A549 (cell line): Measurements from ENCODE around the gene TRIM50. TPM values are rescaled to one million over a fixed set of nuclear protein-coding genes. Genes with fewer than 3 reads are reported as not detected.

ENCODE experiments used
- ATAC-seq, 2 experiments: fragments of 200-7000 bp in 1 of 2; fragments of >200 bp in 1 of 2; cut with Nextera tagmentation in 1 of 2; cut with Tn5 transposase in 1 of 2; 3 replicates each; pipeline versions ENCODE4 v1.8.0 to v1.9.1; 2018 to 2020; ENCODE audit warnings: mild to moderate bottlenecking in 1 of 2, moderate library complexity in 1 of 2
- CTCF ChIA-PET: fragments of 300-600 bp; sonication (Branson Sonifier 250); formaldehyde crosslinking; extraction: SDS; loops from one replicate; lab custom pipeline; 2021; ENCODE audit warnings: antibody characterized with exemption, inconsistent platforms; lab: Yijun Ruan, JAX
- POLR2A ChIA-PET: fragments of 350-600 bp; formaldehyde crosslinking; extraction: SDS; loops from one replicate; lab custom pipeline; 2021; ENCODE audit warnings: antibody characterized with exemption, inconsistent platforms; lab: Yijun Ruan, JAX
- DNase-seq, 2 experiments: peaks; one replicate each; pipeline versions ENCODE4 v3.0.0 to v3.0.0-alpha.2; 2011 to 2016; ENCODE audit warnings: low read depth in 1 of 2, low spot score in 1 of 2
- FAIRE-seq: peaks from 2 replicates; lab custom pipeline; 2011; peaks lifted over from hg19 to GRCh38; lab: Jason Lieb, UNC
- H3K27ac ChIP-seq, 2 experiments: fragments of >200 bp; sonication (Bioruptor Twin); formaldehyde crosslinking; 3 replicates each; pipeline ENCODE4 v1.5.1; 2016 to 2017
- H3K4me1 ChIP-seq: fragments of >200 bp; sonication (Bioruptor Twin); formaldehyde crosslinking; 3 replicates; pipeline ENCODE4 v1.6.1; 2016
- H3K4me2 ChIP-seq: fragments of >200 bp; sonication (Bioruptor Twin); formaldehyde crosslinking; 3 replicates; pipeline ENCODE4 v1.6.1; 2016
- H3K4me3 ChIP-seq: fragments of >200 bp; sonication (Bioruptor Twin); formaldehyde crosslinking; 3 replicates; pipeline ENCODE4 v1.5.1; 2016
- H3K9me3 ChIP-seq: fragments of >200 bp; sonication (Bioruptor Twin); formaldehyde crosslinking; 3 replicates; pipeline ENCODE4 v1.6.1; 2016
- ATOH8 ChIP-seq: fragments of 250-450 bp; sonication (Bioruptor Pico); IDR thresholded peaks from 2 replicates; pipeline ENCODE4 v1.5.0; 2020; ENCODE audit warnings: low read depth, mild to moderate bottlenecking, moderate library complexity
- CHD4 ChIP-seq: fragments of 200-600 bp; sonication (generic); IDR thresholded peaks from 2 replicates; pipeline ENCODE4 v1.6.1; 2016; ENCODE audit warnings: antibody characterized with exemption, mild to moderate bottlenecking, borderline replicate concordance
- EHF ChIP-seq: fragments of 250-450 bp; sonication (Bioruptor Pico); IDR thresholded peaks from 2 replicates; pipeline ENCODE4 v1.5.0; 2020; ENCODE audit warnings: mild to moderate bottlenecking
- EP300 ChIP-seq, 2 experiments: fragments of >200 bp; sonication (Bioruptor Twin); formaldehyde crosslinking; IDR thresholded peaks; 2 replicates in 1 of 2; 3 replicates in 1 of 2; pipeline ENCODE4 v1.6.1; 2016 to 2017
- FOSB ChIP-seq: fragments of 250-450 bp; sonication (Bioruptor Pico); IDR thresholded peaks from 2 replicates; pipeline ENCODE4 v1.5.0; 2020; ENCODE audit warnings: mild to moderate bottlenecking, moderate library complexity
- FOSL2 ChIP-seq, 2 experiments: fragments of 450-650 bp in 1 of 2; fragments of >200 bp in 1 of 2; sonication (Bioruptor Twin) in 1 of 2; formaldehyde crosslinking; IDR thresholded peaks; 2 replicates each; pipeline versions ENCODE4 v1.5.0 to v1.6.1; 2016 to 2020; ENCODE audit warnings: mild to moderate bottlenecking in 1 of 2, moderate library complexity in 1 of 2
- FOXS1 ChIP-seq: fragments of 250-450 bp; sonication (Bioruptor Pico); IDR thresholded peaks from 2 replicates; pipeline ENCODE4 v1.5.0; 2020; ENCODE audit warnings: mild to moderate bottlenecking, moderate library complexity
- HDAC2 ChIP-seq: fragments of 200-600 bp; sonication (generic); IDR thresholded peaks from 2 replicates; pipeline ENCODE4 v1.6.1; 2016
- HES2 ChIP-seq: fragments of >200 bp; sonication (Bioruptor Twin); formaldehyde crosslinking; IDR thresholded peaks from 2 replicates; pipeline ENCODE4 v1.6.1; 2016
- HOXA7 ChIP-seq: fragments of 250-450 bp; sonication (Bioruptor Pico); IDR thresholded peaks from 2 replicates; pipeline ENCODE4 v1.5.0; 2020; ENCODE audit warnings: mild to moderate bottlenecking, moderate library complexity
- HOXB13 ChIP-seq: fragments of 250-450 bp; sonication (Bioruptor Pico); IDR thresholded peaks from 2 replicates; pipeline ENCODE4 v1.5.0; 2020; ENCODE audit warnings: low read depth, mild to moderate bottlenecking, moderate library complexity
- HOXB5 ChIP-seq: fragments of 250-450 bp; sonication (Bioruptor Pico); IDR thresholded peaks from 2 replicates; pipeline ENCODE4 v1.5.0; 2020; ENCODE audit warnings: mild to moderate bottlenecking, moderate library complexity
- JUNB ChIP-seq: fragments of >200 bp; sonication (Bioruptor Twin); formaldehyde crosslinking; IDR thresholded peaks from 2 replicates; pipeline ENCODE4 v1.6.1; 2016
- KDM1A ChIP-seq: fragments of 200-600 bp; sonication (generic); IDR thresholded peaks from 2 replicates; pipeline ENCODE4 v1.6.1; 2016; ENCODE audit warnings: low read depth, mild to moderate bottlenecking
- MAX ChIP-seq: IDR thresholded peaks from 2 replicates; pipeline ENCODE4 v1.6.1; 2012
- POLR2A ChIP-seq: IDR thresholded peaks from 2 replicates; pipeline ENCODE4 v1.6.1; 2012; ENCODE audit warnings: mild to moderate bottlenecking, low read length
- POLR2AphosphoS2 ChIP-seq: conservative IDR thresholded peaks from 2 replicates; pipeline ENCODE4 v1.6.1; 2012; ENCODE audit warnings: low read length, improper control_type of control experiment, inconsistent platforms
- RARB ChIP-seq: fragments of 250-450 bp; sonication (Bioruptor Pico); IDR thresholded peaks from 2 replicates; pipeline ENCODE4 v1.8.0; 2021; ENCODE audit warnings: mild to moderate bottlenecking, moderate library complexity
- RFX5 ChIP-seq: fragments of 450-650 bp; IDR thresholded peaks from 2 replicates; pipeline ENCODE4 v1.7.1; 2014; ENCODE audit warnings: antibody characterized with exemption, mild to moderate bottlenecking, moderate library complexity
- RNF2 ChIP-seq: fragments of 200-600 bp; sonication (generic); IDR thresholded peaks from 2 replicates; pipeline ENCODE4 v1.6.1; 2016; ENCODE audit warnings: low read depth, mild to moderate bottlenecking, antibody characterized with exemption, moderate library complexity, borderline replicate concordance
- SREBF2 ChIP-seq: fragments of 450-650 bp; IDR thresholded peaks from 2 replicates; pipeline ENCODE4 v1.6.1; 2014; ENCODE audit warnings: mild to moderate bottlenecking, moderate library complexity
- TFCP2L1 ChIP-seq: fragments of 250-450 bp; sonication (Bioruptor Pico); IDR thresholded peaks from 2 replicates; pipeline ENCODE4 v1.5.0; 2021; ENCODE audit warnings: mild to moderate bottlenecking
- TP53 ChIP-seq: fragments of 250-450 bp; sonication (Bioruptor Pico); IDR thresholded peaks from 2 replicates; pipeline ENCODE4 v1.5.0; 2021; ENCODE audit warnings: mild to moderate bottlenecking, moderate library complexity
- USF2 ChIP-seq: fragments of 450-650 bp; IDR thresholded peaks from 2 replicates; pipeline ENCODE4 v1.6.1; 2014; ENCODE audit warnings: antibody characterized with exemption
- ZC3H11A ChIP-seq: fragments of 450-650 bp; IDR thresholded peaks from 2 replicates; pipeline ENCODE4 v1.6.1; 2014; ENCODE audit warnings: antibody characterized with exemption, mild to moderate bottlenecking
- ZSCAN20 ChIP-seq: fragments of 250-450 bp; sonication (Bioruptor Pico); IDR thresholded peaks from 2 replicates; pipeline ENCODE4 v1.8.0; 2022; ENCODE audit warnings: mild to moderate bottlenecking, moderate library complexity
- WGBS: methylation state at CpG from one replicate; pipeline ENCODE4 v1.1.6; 2017; ENCODE audit errors: missing lambda C conversion rate; 5-methylcytosine and 5-hydroxymethylcytosine counted together
- polyA plus RNA-seq, 4 experiments: library from polyadenylated mRNA; depleted of rRNA in 3 of 4; stranded (reverse); fragments of >200 nt; fragmentation: RNase III in 1 of 4; extraction: RNeasy Plus Mini Kit Qiagen cat#74134 plus additional on column Dnase treatment in 1 of 4; gene quantifications; 2 replicates in 3 of 4; 3 replicates in 1 of 4; pipeline ENCODE4 v1.2.3, GENCODE V29; 2011 to 2017

The TRIM50 gene
- polyA plus RNA-seq, 2 of the 4 experiments (the other 2 are of a cell fraction): not detected

- TF ChIP-seq RNF2 (no peak), USF2 (no peak)
These were observed 28.3 kb upstream of the TRIM50 start (continued) for GRCh38 chr7:73356159-73356558.

GRCh38 chr7:73354821-73355220, 26.9 kb upstream of the TRIM50 start:
- no peak overlapping the region for H3K4me2 ChIP-seq
- H3K4me3 ChIP-seq: no peak overlapping the region
- H3K4me1 ChIP-seq: peaks cover 9% of the 10 kb centered on the region
- H3K27ac ChIP-seq: no peak overlapping the region
- CTCF ChIA-PET: interaction anchor here (2.4 to 3.8 kb wide), 2 partner anchors 12 to 97 kb away, joined by 6 to 16 read pairs; no protein-coding TSS in a partner anchor
- FAIRE-seq (no peak), DNase-seq (no peak), ATAC-seq (no peak)
- 80% methylated on average over 17 of the region's 17 CpGs for WGBS
- POLR2A ChIA-PET: no interaction called here
- no peak for TF ChIP-seq POLR2AphosphoS2
- no peak for TF ChIP-seq HES2
- TF ChIP-seq FOXS1 (CRISPR knock-in tag): no peak
- no peak for TF ChIP-seq HOXA7
- no peak for TF ChIP-seq CHD4
- TF ChIP-seq JUNB: no peak
- no peak for TF ChIP-seq KDM1A
- no peak for TF ChIP-seq POLR2A
- TF ChIP-seq ATOH8 (CRISPR knock-in tag): no peak
- TF ChIP-seq ZC3H11A: no peak
- TF ChIP-seq FOSL2 (IDR thresholded peaks at IDR 0.05): no peak
- no peak for TF ChIP-seq FOSL2 (CRISPR knock-in tag; IDR thresholded peaks at IDR 0.05)
- H3K9me3 ChIP-seq: no peaks in the 10 kb centered on the region

- Histone ChIP-seq H3K4me1 (peaks cover 9% of the 10 kb centered on the region), H3K27ac (no peak overlapping the region), H3K9me3 (no peaks in the 10 kb centered on the region), H3K4me3 (no peak overlapping the region), H3K4me2 (no peak overlapping the region)
- FAIRE-seq (no peak), DNase-seq (no peak), ATAC-seq (no peak)
- POLR2A ChIA-PET: no interaction called here
- 82% methylated on average over 9 of the region's 9 CpGs for WGBS
- TF ChIP-seq EP300 (IDR thresholded peaks at IDR 0.05) (no peak), HDAC2 (no peak), HOXA7 (no peak), EHF (CRISPR knock-in tag) (no peak), KDM1A (no peak), FOSB (no peak), SREBF2 (no peak), MAX (no peak), HOXB5 (CRISPR knock-in tag) (no peak), TFCP2L1 (no peak), JUNB (no peak), RARB (CRISPR knock-in tag) (no peak), ZSCAN20 (no peak), HOXB13 (CRISPR knock-in tag) (no peak), TP53 (CRISPR knock-in tag) (no peak), RFX5 (no peak)
- CTCF ChIA-PET: interaction anchor here (2.4 to 3.8 kb wide), 2 partner anchors 12 to 97 kb away, joined by 6 to 16 read pairs; no protein-coding TSS in a partner anchor
These were observed 26.3 kb upstream of the TRIM50 start for GRCh38 chr7:73354196-73354595.
